Calu3 (cell line): ENCODE data around the gene SACM1L. TPM values are rescaled to one million over a fixed set of nuclear protein-coding genes. Genes with fewer than 3 reads are reported as not detected.

Source experiments
- Bru-seq: library from RNA; stranded (reverse); fragments of 400-500 nt; gene quantifications from one replicate; lab custom pipeline; 2021; lab: Mats Ljungman, UMichigan
- BruChase-seq, 2 experiments: library from RNA; stranded (reverse); fragments of 400-500 nt; gene quantifications; one replicate each; lab custom pipeline; 2021; lab: Mats Ljungman, UMichigan
- BruUV-seq: library from RNA; stranded (reverse); fragments of 400-500 nt; replicated peaks from 2 replicates; lab custom pipeline; 2021; lab: Mats Ljungman, UMichigan
- CTCF ChIA-PET: fragments of 300-600 bp; sonication (Branson Sonifier 250); formaldehyde crosslinking; loops from one replicate; lab custom pipeline; 2022; ENCODE audit warnings: antibody characterized with exemption; lab: Charles Lee
- DNase-seq: peaks from one replicate; pipeline ENCODE4 v3.0.0; 2022
- H3K27ac Mint-ChIP-seq: one replicate; pipeline ENCODE4 v1.8.0; 2022; ENCODE audit warnings: mixed read lengths; ENCODE audit not compliant: unreplicated experiment
- H3K27me3 Mint-ChIP-seq: one replicate; pipeline ENCODE4 v1.8.0; 2022; ENCODE audit warnings: mixed read lengths; ENCODE audit not compliant: unreplicated experiment
- H3K36me3 Mint-ChIP-seq: one replicate; pipeline ENCODE4 v1.8.0; 2022; ENCODE audit warnings: mild to moderate bottlenecking, moderate library complexity, mixed read lengths; ENCODE audit not compliant: insufficient read depth, unreplicated experiment
- H3K4me1 Mint-ChIP-seq: one replicate; pipeline ENCODE4 v1.8.0; 2022; ENCODE audit warnings: mild to moderate bottlenecking, low read depth, mixed read lengths; ENCODE audit not compliant: unreplicated experiment
- H3K4me3 Mint-ChIP-seq: one replicate; pipeline ENCODE4 v1.8.0; 2022; ENCODE audit warnings: mild to moderate bottlenecking, low read depth, moderate library complexity, mixed read lengths; ENCODE audit not compliant: unreplicated experiment
- H3K9me3 Mint-ChIP-seq: one replicate; pipeline ENCODE4 v1.8.0; 2022; ENCODE audit warnings: low read depth, mixed read lengths; ENCODE audit not compliant: unreplicated experiment
- CTCF ChIP-seq: fragments of 200-600 bp; IDR thresholded peaks from one replicate; pipeline ENCODE4 v1.8.0; 2022; ENCODE audit warnings: antibody characterized with exemption; ENCODE audit not compliant: unreplicated experiment
- intact Hi-C: fragments of 100-400 bp; cut with micrococcal nuclease; formaldehyde crosslinking; loops from one replicate; pipeline ENCODE4 v1.10.0; 2022; ENCODE audit not compliant: unreplicated experiment
- long read RNA-seq: library from polyadenylated mRNA; stranded (forward); transcript quantifications from one replicate; pipeline ENCODE4 v2.0.0, GENCODE V29; 2022
- total RNA-seq: library from RNA; stranded (reverse); gene quantifications from 2 replicates; pipeline ENCODE4 v1.2.3, GENCODE V29; 2022

SACM1L gene
- 39.5 and 40.5 TPM in 2 replicates for total RNA-seq
- percentile 84 among the genes with signal in this experiment for Bru-seq, nascent RNA
- BruChase-seq, experiment 1, labeled RNA remaining after a 6-hour chase = percentile 80 among the genes with signal in this experiment
- percentile 83 among the genes with signal in this experiment for BruChase-seq, experiment 2, labeled RNA remaining after a 2-hour chase
- long read RNA-seq, transcript SACM1L-201 (20 exons, 3,723 nt) = major isoform, 26 of 34 reads
- long read RNA-seq, partial matches to known transcripts = 1 of 34 reads
- long read RNA-seq, other reads (novel, unspliced or antisense) = 5 of 34 reads

GRCh38 chr3:45688882-45689786 lies at the start of gene SACM1L:
Gene SACM1L (plus strand): TSS chr3:45689396. CDS start chr3:45689466, 70 bp downstream.
- Mint-ChIP-seq H3K36me3 (peaks cover 49% of the 10 kb centered on the region), H3K4me3 (peak within 1 kb of the TSS; percentile 68), H3K27ac (peak within 1 kb of the TSS; percentile 99), H3K27me3 (peaks cover 13% of the 10 kb centered on the region), H3K9me3 (no peaks in the 10 kb centered on the region), H3K4me1 (peaks cover 36% of the 10 kb centered on the region)
- BruUV-seq = TSS peak; percentile 31
- CTCF ChIA-PET = interaction anchor here (0.9 to 1.3 kb wide), 4 partner anchors 24 to 649 kb away, joined by 3 to 5 read pairs (median 4); no protein-coding TSS in a partner anchor
- intact Hi-C loops = loop anchor here (1.0 kb wide), 1 partner anchor 178 kb away; no protein-coding TSS in a partner anchor
- TF ChIP-seq CTCF = no peak
- DNase-seq = peak; percentile 96

GRCh38 chr3:45640091-45640507 lies 49.1 kb upstream of the SACM1L start:
- BruUV-seq = no TSS peak
- H3K9me3 Mint-ChIP-seq = no peaks in the 10 kb centered on the region
- H3K27me3 Mint-ChIP-seq = no peaks in the 10 kb centered on the region
- no peak for TF ChIP-seq CTCF
- intact Hi-C loops = loop anchor here (5.0 kb wide), 1 partner anchor 43 kb away; no protein-coding TSS in a partner anchor
- no peak overlapping the region for H3K4me3 Mint-ChIP-seq
- peak overlapping the region; percentile 78 for H3K27ac Mint-ChIP-seq
- no peak for DNase-seq
- H3K4me1 Mint-ChIP-seq = peaks cover 48% of the 10 kb centered on the region
- peaks cover 21% of the 10 kb centered on the region for H3K36me3 Mint-ChIP-seq
- CTCF ChIA-PET = interaction anchor here (1.1 to 1.2 kb wide), 2 partner anchors 16 to 28 kb away, joined by 4 to 7 read pairs; no protein-coding TSS in a partner anchor

GRCh38 chr3:45640724-45641361 lies 48.4 kb upstream of the SACM1L start:
- H3K4me1 Mint-ChIP-seq = peaks cover 50% of the 10 kb centered on the region
- no peaks in the 10 kb centered on the region for H3K27me3 Mint-ChIP-seq
- H3K9me3 Mint-ChIP-seq = no peaks in the 10 kb centered on the region
- no peak for TF ChIP-seq CTCF
- H3K4me3 Mint-ChIP-seq = no peak overlapping the region
- peaks cover 19% of the 10 kb centered on the region for H3K36me3 Mint-ChIP-seq
- CTCF ChIA-PET = interaction anchor here (1.2 kb wide), 1 partner anchor 15 kb away, joined by 4 read pairs; no protein-coding TSS in a partner anchor
- BruUV-seq = no TSS peak
- peak; percentile 25 for DNase-seq
- intact Hi-C loops = loop anchor here (5.0 kb wide), 1 partner anchor 44 kb away; no protein-coding TSS in a partner anchor
- H3K27ac Mint-ChIP-seq = peak overlapping the region; percentile 78

GRCh38 chr3:45641756-45642155 lies 47.4 kb upstream of the SACM1L start:
- CTCF ChIA-PET = interaction anchor here (0.6 kb wide), 1 partner anchor 33 kb away, joined by 3 read pairs; no protein-coding TSS in a partner anchor

More at GRCh38 chr3:45641756-45642155, 47.4 kb upstream of the SACM1L start:
- no peaks in the 10 kb centered on the region for H3K9me3 Mint-ChIP-seq
- H3K27ac Mint-ChIP-seq = peak overlapping the region; percentile 78
- BruUV-seq = no TSS peak
- H3K27me3 Mint-ChIP-seq = no peaks in the 10 kb centered on the region
- TF ChIP-seq CTCF = no peak
- no peak for DNase-seq
- intact Hi-C loops = loop anchor here (5.0 kb wide), 1 partner anchor 44 kb away; no protein-coding TSS in a partner anchor
- no peak overlapping the region for H3K4me3 Mint-ChIP-seq
- H3K4me1 Mint-ChIP-seq = peaks cover 57% of the 10 kb centered on the region
- peaks cover 19% of the 10 kb centered on the region for H3K36me3 Mint-ChIP-seq
